Fibroblast of lung (primary cell): ENCODE data around the gene MARCHF6. TPM values are rescaled to one million over a fixed set of nuclear protein-coding genes. Genes with fewer than 3 reads are reported as not detected.
"Not testable (repeated sequence)": the region's sequence is repeated elsewhere in the genome, so short reads cannot be mapped to it uniquely, and the experiment has no call there.

ENCODE experiments used
- DNase-seq, 2 donors: peaks; one replicate each; pipeline versions ENCODE4 v3.0.0 to v3.0.0-alpha.2; 2010; ENCODE audit warnings: low read depth in 2 of 2
- H2AFZ ChIP-seq: 2 replicates; pipeline ENCODE4 v1.5.1; 2012; ENCODE audit warnings: low read length, control low read depth, inconsistent platforms
- H3K27ac ChIP-seq: 2 replicates; pipeline ENCODE4 v1.5.1; 2011; ENCODE audit warnings: low read length, control low read depth; ENCODE audit not compliant: insufficient read depth
- H3K27me3 ChIP-seq: 2 replicates; pipeline ENCODE4 v1.5.1; 2011; ENCODE audit warnings: mild to moderate bottlenecking, low read length; ENCODE audit not compliant: control insufficient read depth, insufficient read depth
- H3K36me3 ChIP-seq: 2 replicates; pipeline ENCODE4 v1.5.1; 2011; ENCODE audit warnings: low read length; ENCODE audit not compliant: control insufficient read depth, insufficient read depth
- H3K4me1 ChIP-seq: 2 replicates; pipeline ENCODE4 v1.5.1; 2011; ENCODE audit warnings: low read length; ENCODE audit not compliant: control insufficient read depth, insufficient read depth; ENCODE audit errors: extremely low read depth
- H3K4me2 ChIP-seq: 2 replicates; pipeline ENCODE4 v1.5.1; 2011; ENCODE audit warnings: low read length, control low read depth; ENCODE audit not compliant: insufficient read depth; ENCODE audit errors: extremely low read depth
- H3K4me3 ChIP-seq, 4 experiments: fragments of 200-600 bp in 1 of 4; sonication (generic) in 1 of 4; replicated peaks in 1 of 4; 2 replicates each; pipeline ENCODE4 v1.5.1; 2011 to 2016; ENCODE audit warnings: low read length in 4 of 4, low read depth in 3 of 4, mild to moderate bottlenecking in 3 of 4, control low read depth in 2 of 4, inconsistent platforms in 1 of 4, mixed read lengths in 1 of 4; ENCODE audit not compliant: insufficient read depth in 1 of 4; ENCODE audit errors: control extremely low read depth in 1 of 4
- H3K79me2 ChIP-seq: 2 replicates; pipeline ENCODE4 v1.5.1; 2012; ENCODE audit warnings: mild to moderate bottlenecking, low read length, inconsistent platforms; ENCODE audit not compliant: control insufficient read depth, insufficient read depth
- H3K9ac ChIP-seq: 2 replicates; pipeline ENCODE4 v1.5.1; 2011; ENCODE audit warnings: mild to moderate bottlenecking, low read length, control low read depth; ENCODE audit not compliant: insufficient read depth
- H3K9me3 ChIP-seq: 2 replicates; pipeline ENCODE4 v1.5.1; 2012; ENCODE audit warnings: low read depth, low read length; ENCODE audit not compliant: control insufficient read depth, insufficient read depth
- H4K20me1 ChIP-seq: 2 replicates; pipeline ENCODE4 v1.5.1; 2011; ENCODE audit warnings: low read length; ENCODE audit not compliant: control insufficient read depth, insufficient read depth; ENCODE audit errors: extremely low read depth
- EZH2 ChIP-seq: IDR thresholded peaks from 2 replicates; pipeline ENCODE4 v1.5.1; 2012; ENCODE audit warnings: low read length, control low read depth, mild to moderate bottlenecking; ENCODE audit errors: missing control alignments
- polyA plus RNA-seq, 2 donors: library from polyadenylated mRNA; depleted of rRNA in 1 of 2; stranded (reverse) in 1 of 2; unstranded in 1 of 2; fragments of >200 nt; gene quantifications; 2 replicates each; pipeline ENCODE4 v1.2.1, GENCODE V29; 2011 to 2012; ENCODE audit warnings: missing spikeins in 1 of 2
- total RNA-seq: library from RNA; depleted of rRNA; stranded (reverse); fragments of >200 nt; gene quantifications from 2 replicates; pipeline ENCODE4 v1.2.1, GENCODE V29; 2014
- TF ChIP-seq, protein P1 (sequence below), 2 donors: IDR thresholded peaks in 1 of 2; conservative IDR thresholded peaks in 1 of 2; 1 replicate in 1 of 2; 2 replicates in 1 of 2; pipeline ENCODE4 v1.5.1; 2011 to 2012; ENCODE audit warnings: low read length in 2 of 2, control low read depth in 1 of 2, inconsistent platforms in 1 of 2, low read depth in 1 of 2, mild to moderate bottlenecking in 1 of 2

MARCHF6 gene
- total and polyA plus RNA-seq, 2 donors (not counting 1 experiment from before 2014, with no cell fraction given): 67.9 to 142 TPM

GRCh38 chr5:10387690-10388089, 34.2 kb downstream of the MARCHF6 start:
- peak; percentile 61 to 92 for DNase-seq
- Histone ChIP-seq H4K20me1 (no peaks in the 10 kb centered on the region), H3K36me3 (peaks cover 4% of the 10 kb centered on the region), H3K9me3 (no peaks in the 10 kb centered on the region), H2AFZ (no peak overlapping the region), H3K79me2 (peaks cover 1% of the 10 kb centered on the region), H3K9ac (no peak overlapping the region), H3K4me3 (no peak overlapping the region), H3K27ac (peak overlapping the region; percentile 31), H3K4me2 (peak overlapping the region; percentile 21), H3K27me3 (no peaks in the 10 kb centered on the region), H3K4me1 (peaks cover 8% of the 10 kb centered on the region)
- no peak for TF ChIP-seq EZH2
- TF ChIP-seq, protein P1, sequence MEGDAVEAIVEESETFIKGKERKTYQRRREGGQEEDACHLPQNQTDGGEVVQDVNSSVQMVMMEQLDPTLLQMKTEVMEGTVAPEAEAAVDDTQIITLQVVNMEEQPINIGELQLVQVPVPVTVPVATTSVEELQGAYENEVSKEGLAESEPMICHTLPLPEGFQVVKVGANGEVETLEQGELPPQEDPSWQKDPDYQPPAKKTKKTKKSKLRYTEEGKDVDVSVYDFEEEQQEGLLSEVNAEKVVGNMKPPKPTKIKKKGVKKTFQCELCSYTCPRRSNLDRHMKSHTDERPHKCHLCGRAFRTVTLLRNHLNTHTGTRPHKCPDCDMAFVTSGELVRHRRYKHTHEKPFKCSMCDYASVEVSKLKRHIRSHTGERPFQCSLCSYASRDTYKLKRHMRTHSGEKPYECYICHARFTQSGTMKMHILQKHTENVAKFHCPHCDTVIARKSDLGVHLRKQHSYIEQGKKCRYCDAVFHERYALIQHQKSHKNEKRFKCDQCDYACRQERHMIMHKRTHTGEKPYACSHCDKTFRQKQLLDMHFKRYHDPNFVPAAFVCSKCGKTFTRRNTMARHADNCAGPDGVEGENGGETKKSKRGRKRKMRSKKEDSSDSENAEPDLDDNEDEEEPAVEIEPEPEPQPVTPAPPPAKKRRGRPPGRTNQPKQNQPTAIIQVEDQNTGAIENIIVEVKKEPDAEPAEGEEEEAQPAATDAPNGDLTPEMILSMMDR (conservative IDR thresholded peaks at IDR 0.05 in 1 of 2, IDR thresholded peaks at IDR 0.05 in 1 of 2; ENCODE audit: low read depth in 1 of 2, low read length in 2 of 2): no peak

GRCh38 chr5:10391130-10391529, 37.6 kb downstream of the MARCHF6 start:
- Histone ChIP-seq H4K20me1 (no peaks in the 10 kb centered on the region), H3K27me3 (no peaks in the 10 kb centered on the region), H3K27ac (no peak overlapping the region), H3K9me3 (no peaks in the 10 kb centered on the region), H3K36me3 (peaks cover 6% of the 10 kb centered on the region), H2AFZ (no peak overlapping the region), H3K4me3 (no peak overlapping the region), H3K4me2 (no peak overlapping the region), H3K79me2 (no peaks in the 10 kb centered on the region), H3K4me1 (peaks cover 8% of the 10 kb centered on the region), H3K9ac (no peak overlapping the region)
- no peak for TF ChIP-seq EZH2
- DNase-seq: no peak

DNA sequence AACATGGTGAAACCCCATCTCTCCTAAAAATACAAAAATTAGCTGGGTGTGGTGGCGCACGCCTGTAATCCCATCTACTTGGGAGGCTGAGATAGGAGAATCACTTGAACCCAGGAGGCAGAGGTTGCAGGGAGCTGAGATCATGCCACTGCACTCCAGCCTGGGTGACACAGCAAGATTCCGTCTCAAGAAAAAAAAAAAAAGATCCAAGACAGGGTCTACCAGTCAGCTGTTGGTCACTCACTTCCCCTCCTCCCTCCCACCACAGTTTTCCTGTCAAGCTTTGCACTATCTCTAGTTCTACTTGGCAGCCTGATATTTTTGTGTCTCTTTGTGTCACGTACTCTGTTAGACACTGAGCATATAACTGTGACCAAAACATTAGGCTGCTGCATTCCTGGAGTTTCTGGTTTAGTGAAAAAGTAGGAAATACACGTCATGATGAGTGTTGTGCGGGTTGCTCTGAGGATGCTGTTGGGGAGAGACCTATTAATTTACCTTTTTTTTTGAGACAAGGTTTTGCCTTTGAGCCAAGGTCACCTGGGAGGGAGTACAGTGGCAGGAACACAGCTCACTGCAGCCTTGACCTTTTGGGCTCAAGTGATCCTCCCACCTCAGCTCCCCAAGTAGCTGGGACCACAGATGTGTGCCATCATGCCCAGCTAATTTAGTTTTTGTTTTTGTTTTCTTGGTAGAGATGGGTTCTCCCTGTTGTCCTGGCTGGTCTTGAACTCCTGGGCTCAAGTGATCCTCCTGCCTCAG, 39.3 kb downstream of the MARCHF6 start:
- H3K9me3 ChIP-seq, H3K4me1 ChIP-seq, H3K79me2 ChIP-seq, H4K20me1 ChIP-seq, H3K4me2 ChIP-seq, H2AFZ ChIP-seq, H3K4me3 ChIP-seq, H3K27me3 ChIP-seq, H3K9ac ChIP-seq: not testable (repeated sequence)
- peaks cover 11% of the 10 kb centered on the region for H3K36me3 ChIP-seq
- DNase-seq: peak in 1 of 2 donors; percentile 67
- peak overlapping the region; percentile 10 for H3K27ac ChIP-seq

GRCh38 chr5:10393491-10393890, 40.0 kb downstream of the MARCHF6 start:
- TF ChIP-seq, protein P1 (conservative IDR thresholded peaks at IDR 0.05 in 1 of 2, IDR thresholded peaks at IDR 0.05 in 1 of 2; ENCODE audit: low read depth in 1 of 2, low read length in 2 of 2): no peak
- no peak for TF ChIP-seq EZH2
- H3K4me2 ChIP-seq: no peak overlapping the region
- H3K79me2 ChIP-seq: no peaks in the 10 kb centered on the region
- no peak overlapping the region for H3K9ac ChIP-seq
- H2AFZ ChIP-seq: no peak overlapping the region
- H3K27me3 ChIP-seq: no peaks in the 10 kb centered on the region
- no peaks in the 10 kb centered on the region for H3K4me1 ChIP-seq
- no peaks in the 10 kb centered on the region for H4K20me1 ChIP-seq
- H3K36me3 ChIP-seq: peaks cover 11% of the 10 kb centered on the region
- H3K27ac ChIP-seq: no peak overlapping the region
- no peaks in the 10 kb centered on the region for H3K9me3 ChIP-seq
- H3K4me3 ChIP-seq: no peak overlapping the region
- peak in 1 of 2 donors; percentile 59 for DNase-seq
